RWPE2 (cell line): ENCODE data around the gene CD99.

Source experiments
- ATAC-seq: fragments of 200-7000 bp; cut with Tn5 transposase; 3 replicates; pipeline ENCODE4 v1.9.1; 2021; ENCODE audit warnings: low read depth
- DNase-seq: peaks from one replicate; pipeline ENCODE4 v3.0.0-alpha.2; 2020; ENCODE audit warnings: low spot score
- H3K27ac ChIP-seq: fragments of 450-650 bp; 2 replicates; pipeline ENCODE4 v1.5.1; 2017; ENCODE audit warnings: mild to moderate bottlenecking; ENCODE audit not compliant: poor library complexity, severe bottlenecking
- H3K27me3 ChIP-seq: fragments of 250-450 bp; sonication (Bioruptor Pico); 2 replicates; pipeline ENCODE4 v1.5.1; 2021; ENCODE audit warnings: mild to moderate bottlenecking, moderate library complexity; ENCODE audit not compliant: insufficient read depth, poor library complexity, severe bottlenecking
- H3K36me3 ChIP-seq: fragments of 250-450 bp; sonication (Bioruptor Pico); 2 replicates; pipeline ENCODE4 v1.5.1; 2020; ENCODE audit warnings: low read depth, mild to moderate bottlenecking, moderate library complexity
- H3K4me1 ChIP-seq: fragments of 250-450 bp; sonication (Bioruptor Pico); 2 replicates; pipeline ENCODE4 v1.5.1; 2021; ENCODE audit warnings: mild to moderate bottlenecking, moderate library complexity; ENCODE audit not compliant: insufficient read depth, poor library complexity, severe bottlenecking
- H3K4me3 ChIP-seq: fragments of 250-450 bp; sonication (Bioruptor Pico); 2 replicates; pipeline ENCODE4 v1.5.1; 2021; ENCODE audit warnings: mild to moderate bottlenecking, moderate library complexity; ENCODE audit not compliant: severe bottlenecking
- H3K9me3 ChIP-seq: fragments of 250-450 bp; sonication (Bioruptor Pico); 2 replicates; pipeline ENCODE4 v1.5.1; 2021; ENCODE audit warnings: mild to moderate bottlenecking, moderate library complexity; ENCODE audit not compliant: severe bottlenecking
- CTCF ChIP-seq: fragments of 450-650 bp; IDR thresholded peaks from one replicate; pipeline ENCODE4 v1.5.1; 2017; ENCODE audit warnings: mild to moderate bottlenecking, moderate library complexity; ENCODE audit not compliant: poor library complexity, severe bottlenecking

The CD99 gene

DNA sequence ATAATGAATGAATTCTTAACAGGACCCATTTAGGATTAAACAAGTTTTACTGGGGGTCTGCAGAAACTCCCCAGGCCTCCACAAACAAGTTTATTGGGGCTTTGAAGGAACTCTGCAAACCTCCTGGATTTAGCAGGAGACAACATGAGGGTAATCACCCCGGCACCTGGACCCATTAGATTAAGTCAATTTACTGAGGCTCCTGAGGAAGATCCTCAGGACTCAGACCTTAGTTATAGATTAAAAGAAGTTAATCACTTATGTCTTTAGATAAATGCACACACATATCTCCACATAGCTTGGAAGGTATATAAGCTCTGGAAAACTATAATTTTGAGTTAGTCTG is 90.1 kb downstream of the CD99 start:
- no peak overlapping the region for H3K4me3 ChIP-seq
- no peaks in the 10 kb centered on the region for H3K9me3 ChIP-seq
- TF ChIP-seq CTCF = no peak
- DNase-seq = no peak
- no peak for ATAC-seq
- no peaks in the 10 kb centered on the region for H3K4me1 ChIP-seq
- H3K27ac ChIP-seq = no peak overlapping the region
- no peaks in the 10 kb centered on the region for H3K27me3 ChIP-seq
- H3K36me3 ChIP-seq = no peaks in the 10 kb centered on the region

DNA sequence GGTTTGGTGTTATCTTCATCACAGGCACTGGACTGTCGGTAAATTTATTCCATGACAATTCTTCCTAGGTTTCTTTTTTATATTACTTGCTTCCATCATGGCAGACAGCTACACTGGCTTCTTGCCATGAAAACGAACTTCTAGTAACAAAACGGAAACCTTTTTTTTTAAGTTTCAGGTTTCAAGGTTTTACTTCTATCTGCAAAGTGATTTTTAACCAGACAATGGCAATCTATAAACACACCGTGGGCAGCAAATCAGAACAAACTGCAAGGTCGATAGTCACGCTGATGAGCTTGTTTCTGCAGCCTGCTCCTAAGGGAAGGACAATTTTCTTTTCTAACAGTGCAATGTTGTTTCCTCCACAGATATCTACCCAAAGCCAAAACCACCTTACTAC is 90.6 kb downstream of the CD99 start:
- H3K4me3 ChIP-seq = no peak overlapping the region
- ATAC-seq (no peak), DNase-seq (no peak)
- H3K27me3 ChIP-seq = no peaks in the 10 kb centered on the region
- no peak overlapping the region for H3K27ac ChIP-seq
- no peak for TF ChIP-seq CTCF
- H3K36me3 ChIP-seq = no peaks in the 10 kb centered on the region
- no peaks in the 10 kb centered on the region for H3K9me3 ChIP-seq
- no peaks in the 10 kb centered on the region for H3K4me1 ChIP-seq

DNA sequence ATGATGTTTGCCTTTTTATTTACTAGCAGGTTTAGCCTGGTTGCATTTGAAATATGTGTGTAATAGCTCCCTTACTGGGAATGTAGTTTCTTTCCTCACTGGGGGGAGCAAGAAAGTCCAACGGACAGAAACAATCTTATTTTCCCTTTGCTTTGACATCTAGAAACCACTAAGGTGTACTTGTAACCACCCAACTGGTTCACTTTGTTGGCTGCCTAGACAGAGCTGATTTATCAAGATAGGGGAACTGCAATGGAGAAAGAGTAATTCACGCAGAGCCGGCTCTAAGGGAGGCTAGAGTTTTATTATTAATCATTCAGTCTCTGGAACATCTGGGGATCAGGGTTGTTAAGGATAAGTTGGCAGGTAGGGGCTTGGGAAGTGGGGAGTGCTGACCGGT is 91.1 kb downstream of the CD99 start:
- DNase-seq = no peak
- no peaks in the 10 kb centered on the region for H3K36me3 ChIP-seq
- H3K4me3 ChIP-seq = no peak overlapping the region
- no peaks in the 10 kb centered on the region for H3K27me3 ChIP-seq
- H3K9me3 ChIP-seq = no peaks in the 10 kb centered on the region
- no peak for ATAC-seq
- TF ChIP-seq CTCF = no peak
- no peaks in the 10 kb centered on the region for H3K4me1 ChIP-seq
- H3K27ac ChIP-seq = no peak overlapping the region

DNA sequence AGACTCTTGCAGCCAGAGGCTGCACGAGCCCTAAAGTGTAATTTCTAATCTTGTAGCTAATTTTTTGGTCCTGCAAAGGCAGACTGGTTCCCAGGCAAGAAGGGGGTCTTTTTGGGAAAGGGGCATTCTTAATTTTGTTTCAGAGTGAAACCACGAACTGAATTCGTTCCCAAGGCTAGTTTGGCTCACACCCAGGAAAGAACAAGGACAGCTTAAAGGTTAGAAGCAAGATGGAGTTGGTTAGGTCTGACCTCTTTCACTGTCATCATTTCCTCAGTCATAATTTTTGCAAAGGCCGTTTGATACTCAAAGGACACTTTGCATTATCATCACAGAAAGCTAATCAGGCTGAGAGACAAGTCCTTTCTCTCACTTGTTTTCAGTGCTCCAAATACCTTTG is 91.7 kb downstream of the CD99 start:
- no peaks in the 10 kb centered on the region for H3K27me3 ChIP-seq
- ATAC-seq (no peak), DNase-seq (no peak)
- H3K27ac ChIP-seq = no peak overlapping the region
- H3K36me3 ChIP-seq = no peaks in the 10 kb centered on the region
- H3K4me3 ChIP-seq = no peak overlapping the region
- no peaks in the 10 kb centered on the region for H3K9me3 ChIP-seq
- no peaks in the 10 kb centered on the region for H3K4me1 ChIP-seq
- no peak for TF ChIP-seq CTCF

- TF ChIP-seq CTCF = no peak
- no peak overlapping the region for H3K4me3 ChIP-seq
- ATAC-seq = no peak
- H3K4me1 ChIP-seq = no peaks in the 10 kb centered on the region
- no peak overlapping the region for H3K27ac ChIP-seq
- no peak for DNase-seq
- no peaks in the 10 kb centered on the region for H3K9me3 ChIP-seq
- no peaks in the 10 kb centered on the region for H3K27me3 ChIP-seq
- H3K36me3 ChIP-seq = no peaks in the 10 kb centered on the region
Observed at GRCh38 chrX:2784026-2784425, 92.9 kb downstream of the CD99 start.
